Measurements from ENCODE around the gene LIN7C.
A peak's percentile ranks its signal among the peaks of the same experiment; 100 is the strongest.
"Not testable (repeated sequence)": the region's sequence is repeated elsewhere in the genome, so short reads cannot be mapped to it uniquely, and the experiment has no call there.

The LIN7C gene

DNA sequence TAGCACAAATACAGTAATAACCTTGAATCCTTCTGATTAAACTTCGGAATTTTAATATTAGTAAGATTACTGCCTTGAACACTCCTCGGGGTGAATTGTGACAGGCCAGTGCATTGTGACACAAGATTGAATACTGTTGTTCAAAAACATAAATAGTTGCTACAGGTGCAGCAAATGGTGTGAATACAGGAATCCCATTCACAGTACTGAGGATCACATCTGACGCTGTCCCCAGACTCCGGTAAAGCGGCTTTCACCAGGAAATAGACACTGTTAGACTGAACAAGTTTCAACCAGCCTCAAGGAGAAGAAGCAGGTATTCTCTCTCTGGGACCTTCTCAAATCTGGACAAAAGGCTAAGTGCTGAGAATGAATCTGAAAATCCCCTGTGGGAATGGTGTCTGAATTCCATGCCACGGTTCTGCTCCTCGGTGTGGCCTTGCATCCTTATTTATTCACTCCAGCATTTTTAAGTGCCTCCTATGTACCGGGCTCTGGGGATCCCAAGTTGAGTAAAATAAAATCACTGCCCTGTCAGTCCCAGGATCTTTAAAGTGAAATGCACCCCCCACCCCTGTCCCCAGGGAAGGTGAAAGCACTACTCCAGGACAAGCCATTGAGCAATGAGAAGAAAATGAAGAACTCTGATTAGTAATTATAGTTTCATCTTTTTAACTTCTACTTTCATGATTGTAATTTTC is 37.4 kb downstream of the LIN7C start:
- DNase-seq, result no peak

DNA sequence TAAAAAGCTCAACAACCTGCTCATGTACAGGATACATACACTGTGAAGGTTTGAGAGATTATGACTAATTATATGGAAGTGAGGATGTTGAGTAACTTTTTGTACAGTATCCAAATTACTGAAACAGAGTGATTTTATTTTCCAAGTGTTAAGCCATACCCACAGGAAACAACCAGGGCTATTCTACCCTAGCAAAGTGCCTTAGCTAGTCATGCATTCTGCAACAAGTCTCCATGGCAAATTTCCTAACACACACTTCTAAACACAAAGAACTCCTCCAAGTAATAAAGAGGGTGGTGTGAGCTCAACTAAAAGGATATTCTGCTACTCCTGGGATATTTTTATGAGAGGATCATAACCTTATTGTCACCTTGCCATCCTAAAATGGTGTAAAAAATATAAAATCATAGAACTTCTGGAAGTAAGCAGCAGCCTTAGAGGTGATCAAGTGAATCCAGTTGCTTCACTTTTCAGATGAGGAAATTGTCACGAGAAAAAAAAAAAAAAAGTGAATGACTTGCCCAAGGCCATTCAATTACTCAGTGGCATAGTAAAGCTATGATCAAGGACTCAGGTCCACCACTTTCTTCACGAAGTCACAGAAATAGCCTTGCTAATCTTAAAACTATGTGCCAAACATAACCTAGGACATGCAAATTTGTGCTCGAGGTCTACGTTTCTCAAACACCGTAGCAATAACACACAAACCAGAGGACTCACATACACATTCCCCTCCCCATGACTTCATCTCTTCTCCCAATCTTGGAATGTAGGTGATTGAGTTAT is 38.2 kb downstream of the LIN7C start:
- DNase-seq, result no peak

DNA sequence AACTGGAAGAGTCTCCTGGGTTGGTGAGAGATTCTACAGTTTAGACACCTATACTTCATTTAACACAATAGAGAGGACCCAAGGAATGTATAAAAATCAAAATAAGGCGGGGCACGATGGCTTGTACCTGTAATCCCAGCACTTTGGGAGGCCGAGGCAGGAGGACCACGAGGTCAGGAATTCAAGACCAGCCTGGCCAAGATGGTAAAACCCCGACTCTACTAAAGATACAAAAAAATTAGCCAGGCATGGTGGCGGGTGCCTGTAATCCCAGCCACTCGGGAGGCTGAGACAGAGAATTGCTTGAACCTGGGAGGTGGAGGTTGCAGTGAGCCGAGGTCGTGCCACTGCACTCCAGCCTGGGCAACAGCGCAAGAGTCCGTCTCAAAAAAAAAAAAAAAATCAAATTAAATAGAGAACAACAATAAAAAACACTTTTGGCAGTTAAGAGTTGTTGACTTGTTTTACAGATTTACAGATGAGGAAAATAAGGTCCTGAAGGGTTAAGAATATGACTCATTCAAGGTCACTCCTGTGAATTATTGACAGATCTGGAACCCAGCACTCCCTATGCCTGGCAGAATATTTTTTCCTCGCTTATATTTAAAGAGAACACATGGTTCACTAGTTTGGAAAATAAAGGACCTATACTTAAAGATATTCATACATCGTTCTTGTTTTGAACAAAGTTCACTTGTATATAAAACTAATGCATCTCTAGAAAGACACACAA is 39.2 kb downstream of the LIN7C start:
- no peak for DNase-seq

DNA sequence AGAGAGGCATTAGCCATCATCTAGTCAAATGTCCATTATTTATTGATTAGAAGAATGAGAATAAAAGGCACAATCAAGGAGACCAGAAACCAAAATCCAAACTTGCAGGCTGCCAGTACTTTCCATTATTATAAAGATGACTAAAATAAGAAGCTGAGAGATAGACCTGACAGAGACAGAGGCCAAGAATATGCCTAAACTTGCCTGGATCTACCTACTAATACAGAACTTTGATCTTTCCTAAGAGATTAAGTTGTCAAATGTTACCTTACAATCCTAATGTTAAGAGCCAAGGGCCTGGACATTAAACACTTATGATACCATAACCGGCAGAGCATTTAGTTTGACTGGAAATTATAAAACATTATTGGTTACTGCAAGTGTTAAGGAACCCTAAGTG is 40.2 kb downstream of the LIN7C start:
- no peak for DNase-seq

DNA sequence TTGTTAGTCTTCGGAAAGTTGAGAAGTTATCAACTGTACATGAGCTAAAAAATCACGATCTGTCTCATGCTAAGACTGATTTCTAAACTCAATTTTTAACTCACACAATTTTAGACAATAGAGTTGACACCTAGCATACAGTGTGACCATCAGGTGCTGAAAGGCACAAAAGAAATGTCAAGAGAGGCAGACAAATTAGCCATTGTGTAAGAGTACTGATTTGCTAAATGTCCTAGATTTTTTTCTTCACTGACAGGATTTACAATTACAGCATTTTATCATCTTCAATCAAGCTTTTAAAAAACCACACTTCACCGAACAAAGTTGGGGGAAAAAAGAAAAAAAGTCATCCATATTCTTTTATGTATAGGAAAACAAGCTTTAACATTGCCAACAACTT is 40.9 kb downstream of the LIN7C start:
- no peak for DNase-seq

DNA sequence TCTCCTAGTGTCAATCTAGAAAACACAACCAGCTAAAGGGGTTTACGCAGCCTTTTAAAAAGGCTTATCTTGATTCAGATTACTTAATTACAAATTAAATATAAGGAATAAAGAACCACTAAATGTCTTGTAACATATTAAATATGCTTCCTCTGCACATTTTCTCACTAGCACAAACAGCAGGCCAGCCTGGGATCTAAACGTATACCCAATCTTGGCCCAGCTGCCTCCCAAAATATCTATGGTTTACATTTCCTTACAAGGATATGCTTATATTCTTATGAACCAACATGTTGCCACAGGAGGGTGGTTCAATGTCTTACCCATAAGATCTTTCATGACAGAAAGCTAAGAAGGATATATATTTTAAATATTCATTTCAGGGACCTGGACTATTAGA is 41.7 kb downstream of the LIN7C start:
- DNase-seq, result no peak

DNA sequence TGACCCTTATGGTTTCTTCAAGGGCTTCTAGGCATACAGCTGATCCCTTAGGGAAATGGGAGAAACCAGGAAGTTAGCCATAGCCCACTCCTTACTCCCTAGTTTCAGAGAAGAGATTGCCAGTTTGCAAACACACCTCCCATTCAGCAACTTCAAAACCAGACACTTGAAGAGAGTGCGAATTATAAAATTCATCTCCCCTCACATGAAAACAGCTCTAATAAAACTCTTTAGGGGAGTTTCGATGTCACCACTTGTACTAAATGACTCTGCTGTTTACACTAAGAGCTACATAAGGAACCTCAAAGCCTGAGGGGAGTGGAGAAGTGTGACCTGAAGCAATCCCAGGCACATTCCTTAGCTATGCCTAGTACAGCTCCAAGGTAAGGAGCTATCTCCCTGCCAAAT is 42.3 kb downstream of the LIN7C start:
- no peak for DNase-seq

DNA sequence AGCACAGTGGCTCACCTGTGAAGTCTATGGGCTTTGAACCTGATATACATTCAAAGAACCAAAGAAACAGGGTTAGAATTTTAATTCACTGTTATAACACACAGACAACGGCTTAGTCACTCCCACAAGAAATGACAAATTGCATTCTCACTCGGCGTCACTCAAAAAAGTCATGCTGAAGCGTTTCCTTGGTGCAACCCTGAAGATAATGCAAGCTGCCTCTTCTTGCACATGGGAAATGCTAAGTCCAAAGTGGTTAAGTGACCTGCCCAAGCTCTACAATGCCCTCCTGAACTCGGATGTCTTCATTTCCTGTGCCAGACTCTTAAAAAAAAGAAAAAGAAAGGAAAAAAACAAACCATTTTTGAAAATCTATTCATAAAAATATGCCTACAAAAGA is 44.0 kb downstream of the LIN7C start:
- DNase-seq, result no peak

DNA sequence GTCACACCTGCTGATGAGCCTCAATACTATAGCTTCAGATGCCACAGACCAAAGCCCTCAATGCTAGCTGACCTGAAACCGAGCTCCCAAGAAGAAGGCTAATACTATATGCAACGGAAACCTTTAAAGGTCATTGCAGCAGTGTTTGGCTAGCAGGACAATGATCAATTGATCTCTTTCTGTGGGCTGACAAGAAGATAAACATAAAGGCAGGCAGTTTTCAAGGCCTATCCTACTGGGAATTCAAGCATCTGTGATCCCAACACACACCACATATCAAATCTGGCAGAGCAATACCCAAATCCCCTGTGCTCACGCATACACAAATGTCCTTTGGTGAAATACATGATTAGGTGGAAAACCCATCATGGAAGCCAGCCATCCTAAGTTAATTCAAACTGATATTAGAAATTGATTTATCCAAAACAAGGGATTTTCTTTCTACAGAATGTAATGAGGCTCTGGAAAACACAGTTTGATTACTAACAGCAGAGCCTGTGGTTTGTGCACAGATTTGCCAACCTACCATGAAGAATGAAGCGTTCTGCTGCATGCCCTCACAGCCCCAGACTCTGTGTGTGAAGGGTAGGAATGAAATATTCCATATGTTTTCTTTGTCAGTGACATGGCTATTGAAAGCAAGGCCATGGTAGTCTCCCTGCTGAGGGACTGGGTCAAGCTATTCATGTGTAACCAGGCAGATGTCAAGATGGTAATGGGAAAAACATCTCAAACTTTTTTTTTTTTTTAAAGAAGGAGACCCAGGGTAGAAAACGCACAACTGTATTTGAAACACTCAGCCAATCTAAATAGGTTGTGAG is 46.2 kb downstream of the LIN7C start:
- DNase-seq, result no peak

DNA sequence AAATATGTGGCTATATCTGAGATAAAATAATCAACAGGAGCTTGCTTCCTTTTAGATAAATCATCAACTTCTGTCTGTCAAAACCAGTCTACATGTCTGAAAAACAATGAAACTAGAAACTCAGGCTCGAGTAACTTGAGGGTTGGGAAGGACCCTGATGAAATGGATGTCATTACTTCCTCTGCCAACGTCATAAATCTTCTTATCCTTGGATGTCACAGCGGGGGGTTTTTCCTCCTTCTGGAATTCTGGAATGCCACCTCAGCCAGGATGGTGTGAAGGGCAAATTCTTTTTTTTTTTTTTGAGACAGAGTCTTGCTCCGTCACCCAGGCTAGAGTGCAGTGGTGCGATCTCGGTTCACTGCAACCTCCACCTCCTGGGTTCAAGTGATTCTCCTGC is 47.4 kb downstream of the LIN7C start:
- DNase-seq, result no peak

DNA sequence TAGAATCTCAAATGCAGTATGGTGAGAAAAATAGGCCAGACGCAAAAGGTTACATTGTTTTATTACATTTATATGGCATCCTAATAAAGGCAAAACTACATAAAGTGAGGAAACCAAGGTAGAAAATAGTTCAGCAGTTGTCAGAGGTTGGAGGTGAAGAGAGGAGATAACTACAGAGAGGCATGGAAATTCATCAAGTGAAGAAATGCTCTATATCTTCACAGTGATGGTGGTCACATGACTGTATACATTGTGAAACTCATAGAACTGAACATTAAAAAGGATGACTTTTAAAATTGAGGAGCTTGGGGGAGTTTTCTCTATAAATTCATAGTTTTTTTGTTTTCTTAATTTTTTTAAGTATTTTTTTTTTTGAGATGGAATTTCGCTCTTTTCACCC is 48.4 kb downstream of the LIN7C start:
- DNase-seq, result no peak

DNA sequence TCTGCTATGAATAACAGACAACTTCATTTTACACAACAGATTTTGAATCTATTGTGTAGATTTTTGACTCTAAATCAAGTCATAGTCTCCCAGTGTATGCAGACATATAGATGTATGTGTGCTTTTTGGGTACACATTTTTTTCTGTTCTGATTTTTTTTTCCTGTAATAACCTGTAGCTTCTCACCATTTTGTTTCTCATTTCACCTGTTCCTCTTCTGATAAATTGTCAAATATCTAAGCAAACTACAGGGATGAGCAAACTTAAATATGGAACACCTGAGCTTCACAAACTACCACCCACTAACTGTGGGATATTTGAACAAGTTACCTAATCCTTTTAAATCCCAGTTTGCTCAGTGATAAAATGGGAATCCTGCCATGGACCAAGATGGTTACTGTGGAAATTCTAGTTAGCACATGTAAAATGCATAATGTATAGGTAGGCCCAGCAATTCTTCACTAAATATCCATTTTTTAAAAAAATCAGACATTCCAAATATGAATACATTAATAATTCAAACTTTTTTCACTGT is 49.7 kb downstream of the LIN7C start:
- DNase-seq, result no peak

DNA sequence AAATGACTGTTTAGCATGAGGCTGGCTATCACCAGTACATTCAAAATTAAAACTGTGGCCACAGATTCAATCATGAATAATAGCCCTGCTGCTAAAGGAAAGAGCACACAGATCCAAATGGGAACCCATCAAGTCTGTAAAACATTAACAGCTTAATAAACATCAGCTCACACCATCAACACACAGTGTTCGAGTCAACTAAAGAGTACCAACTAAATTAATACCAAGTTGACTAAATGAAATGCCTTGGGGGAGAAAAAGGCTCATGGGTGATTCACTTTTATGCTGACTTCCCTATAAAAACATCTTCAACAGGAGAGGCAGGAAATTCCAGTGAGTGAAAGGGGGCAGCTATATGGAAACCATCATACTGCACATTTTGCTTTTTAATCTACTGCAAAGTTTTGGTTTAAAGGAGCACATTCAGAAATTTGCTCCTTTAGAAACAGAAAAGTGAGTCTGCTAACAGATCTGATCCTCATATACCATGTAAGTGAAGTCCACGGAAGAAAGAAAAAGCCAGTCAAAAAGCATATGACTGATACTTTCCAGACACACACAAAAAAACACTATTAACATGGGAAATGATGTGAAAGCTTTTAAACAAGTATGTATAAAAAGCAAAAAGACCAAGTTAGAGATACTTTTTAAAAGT is 50.3 kb downstream of the LIN7C start:
- no peak for DNase-seq

DNA sequence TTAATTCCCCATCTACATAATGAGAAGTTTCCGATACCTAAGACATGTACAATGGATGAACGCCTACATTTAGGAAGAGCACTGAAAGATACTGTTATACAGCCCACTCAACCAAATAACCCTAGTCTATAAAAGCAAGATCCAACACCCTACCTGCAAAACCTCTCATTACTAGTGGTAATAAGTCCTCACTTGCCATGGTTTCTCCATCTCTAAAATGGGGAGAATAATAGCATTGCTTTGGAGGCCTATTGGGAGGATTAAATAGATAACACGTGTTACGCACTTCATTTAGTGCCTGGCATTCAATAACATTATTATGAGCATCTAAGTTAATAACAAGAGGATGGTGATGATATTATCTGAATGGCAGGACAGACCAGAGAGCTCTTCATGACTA is 50.9 kb downstream of the LIN7C start:
- no peak for DNase-seq

DNA sequence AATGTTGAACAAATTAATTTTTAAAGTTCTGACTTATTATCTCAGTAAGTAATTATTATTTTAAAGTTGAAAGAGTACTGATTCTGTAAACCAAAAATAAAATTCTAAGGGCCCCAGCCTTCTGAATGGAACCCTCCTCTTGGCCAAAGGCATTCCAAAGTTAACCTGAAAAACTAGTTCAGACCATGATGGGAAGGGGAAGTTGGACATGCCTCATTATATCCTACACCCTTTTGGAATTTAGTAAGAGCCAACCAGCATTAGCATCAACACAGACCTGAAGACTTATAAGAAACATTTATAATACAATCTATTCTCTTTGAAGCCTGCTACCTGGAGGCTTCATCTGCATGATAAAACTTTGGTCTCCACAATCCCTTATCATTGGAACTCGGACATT is 52.9 kb downstream of the LIN7C start:
- no peak for DNase-seq

DNA sequence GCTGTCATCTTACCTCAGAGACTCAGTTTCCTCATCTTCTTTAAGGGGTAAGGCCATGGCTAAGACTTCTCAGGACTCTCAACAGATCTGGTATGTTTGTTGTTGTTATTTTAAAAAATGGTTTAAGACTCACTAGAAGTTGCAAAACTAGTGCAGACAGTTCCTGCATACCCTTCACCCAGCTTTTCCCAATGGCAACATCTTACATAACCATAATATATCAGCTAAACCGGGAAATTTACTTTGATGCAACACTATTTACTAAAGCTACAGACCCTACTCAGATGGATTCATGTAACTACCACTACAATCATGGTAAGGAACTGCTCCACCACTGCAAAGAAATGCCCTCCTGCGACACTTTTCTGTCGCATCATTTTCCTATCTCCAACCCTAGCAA is 54.4 kb downstream of the LIN7C start:
- DNase-seq, result no peak

DNA sequence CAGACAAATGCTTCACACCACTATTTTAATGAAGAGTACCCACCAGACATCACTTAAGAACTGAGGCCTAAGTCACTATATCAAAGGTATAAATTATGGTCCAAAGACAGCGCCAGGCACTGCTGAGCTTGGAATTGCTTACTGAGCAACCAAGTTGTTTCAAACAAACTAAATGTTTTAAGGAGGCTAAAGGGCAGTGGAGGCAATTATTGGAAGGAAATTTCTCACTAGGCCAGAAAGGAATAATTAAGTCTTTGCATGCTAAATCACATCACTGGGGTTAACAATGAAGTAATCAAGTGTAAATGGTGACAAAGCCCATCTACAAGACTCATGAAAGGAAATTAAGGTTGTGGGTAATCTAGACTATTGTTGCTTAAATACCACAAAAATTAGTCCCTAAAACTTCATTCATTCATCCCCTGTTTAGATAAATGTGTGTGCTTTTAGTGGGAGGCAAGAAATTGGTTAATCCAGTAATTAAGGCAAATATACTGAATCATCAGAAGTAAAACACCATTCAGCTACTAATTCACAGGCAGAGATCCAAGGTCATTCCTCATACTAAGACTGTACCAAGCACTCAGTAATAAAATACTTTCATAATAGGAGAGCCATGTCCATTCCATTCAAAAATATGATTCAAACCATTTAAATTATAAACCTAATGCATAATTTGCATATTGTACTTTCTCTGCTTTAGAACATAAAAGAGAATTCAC is 55.2 kb downstream of the LIN7C start:
- DNase-seq, result no peak

DNA sequence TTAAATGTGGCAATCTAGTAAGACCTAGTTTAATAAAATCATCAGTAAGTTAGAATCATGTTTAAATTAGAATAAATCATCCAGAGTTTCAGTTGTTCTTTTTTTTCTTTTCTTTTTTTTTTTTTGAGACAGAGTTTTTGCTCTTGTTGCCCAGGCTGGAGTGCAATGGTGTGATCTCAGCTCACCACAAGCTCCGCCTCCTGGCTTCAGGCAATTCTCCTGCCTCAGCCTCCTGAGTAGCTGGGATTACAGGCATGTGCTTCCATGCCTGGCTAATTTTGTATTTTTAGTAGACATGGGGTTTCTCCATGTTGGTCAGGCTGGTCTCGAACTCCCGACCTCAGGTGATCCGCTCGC is 58.4 kb downstream of the LIN7C start:
- not testable (repeated sequence) for DNase-seq

DNA sequence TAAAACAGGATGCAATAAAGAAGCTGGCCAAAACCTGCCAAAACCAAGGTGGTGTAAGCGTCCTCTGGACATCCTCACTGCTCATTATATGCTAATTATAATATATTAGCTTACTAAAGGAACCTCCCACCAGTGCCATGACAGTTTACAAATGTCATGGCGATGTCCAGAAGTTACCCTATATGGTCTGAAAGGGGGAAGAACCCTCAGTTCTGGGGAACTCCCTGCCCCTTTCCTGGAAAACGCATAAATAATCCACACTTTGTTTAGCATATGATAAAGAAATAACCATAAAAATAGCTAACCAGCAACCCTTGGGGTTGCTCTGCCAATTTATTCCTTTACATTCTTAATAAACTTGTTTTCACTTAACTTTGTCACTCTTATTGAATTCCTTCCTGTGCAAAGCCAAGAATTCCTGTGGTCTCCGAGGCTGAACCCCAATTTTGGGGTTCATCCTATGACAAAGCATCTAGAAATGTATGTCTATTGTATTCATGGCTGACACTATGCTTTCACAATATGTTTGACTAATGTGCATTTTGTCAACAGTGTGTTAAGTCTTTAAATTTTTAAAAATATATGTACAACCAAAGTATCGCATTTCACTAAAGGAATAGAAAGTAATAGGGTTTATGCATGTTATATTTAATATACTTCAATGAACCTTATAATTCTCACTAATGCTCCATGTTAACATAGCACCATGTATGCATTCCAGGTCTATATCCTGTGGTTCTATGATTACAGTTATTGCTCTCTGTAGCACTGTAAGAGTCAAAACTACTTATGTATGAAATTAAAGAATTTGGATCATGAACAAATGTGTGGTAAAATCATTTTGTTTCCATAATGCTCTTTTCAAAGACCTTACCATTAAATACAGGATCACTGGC is 59.0 kb downstream of the LIN7C start:
- DNase-seq, result no peak

DNA sequence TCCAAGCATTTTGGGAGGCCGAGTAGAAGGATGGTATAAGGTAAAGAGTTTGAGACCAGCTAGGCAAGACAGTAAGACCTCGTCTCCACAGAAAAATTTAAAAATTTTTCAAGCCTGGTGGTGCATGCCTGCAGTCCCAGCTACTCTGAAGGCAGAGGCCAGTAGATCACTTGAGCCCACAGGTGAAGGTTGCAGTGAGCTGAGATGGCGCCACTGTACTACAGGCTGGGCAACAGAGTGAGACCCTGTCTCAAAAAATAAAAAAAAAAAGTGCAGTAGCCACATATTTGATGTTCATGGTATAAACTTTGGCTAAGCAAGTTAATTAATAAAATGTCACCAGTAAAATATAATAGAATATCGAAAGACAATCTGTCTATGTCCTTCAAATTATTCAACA is 60.9 kb downstream of the LIN7C start:
- no peak for DNase-seq

DNA sequence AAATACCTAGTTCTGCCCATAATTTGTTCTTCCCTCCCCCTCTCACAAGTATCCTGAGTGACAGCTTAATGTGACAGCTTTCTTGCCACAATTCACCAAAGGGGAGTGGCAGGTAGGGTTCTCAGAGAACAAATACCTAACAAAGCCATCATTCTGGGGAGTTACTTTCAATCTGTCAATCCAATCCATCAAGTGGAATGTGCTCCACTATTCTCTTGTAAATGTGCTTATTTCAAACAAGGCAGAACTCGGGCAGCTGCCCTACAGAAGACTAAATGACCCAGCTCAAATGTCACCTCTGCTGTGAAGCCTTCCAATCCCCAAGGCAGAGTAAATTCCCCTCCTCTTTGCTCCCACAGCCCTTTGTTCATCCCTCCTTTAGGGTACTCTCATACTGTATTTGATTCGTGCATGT is 61.8 kb downstream of the LIN7C start:
- DNase-seq, result peak in 1 of 2 experiments; percentile 9
